Fibroblast of lung (primary cell): ENCODE results near the gene NTN3. TPM values are rescaled to one million over a fixed set of nuclear protein-coding genes. Genes with fewer than 3 reads are reported as not detected.
"Not testable (repeated sequence)": the region's sequence is repeated elsewhere in the genome, so short reads cannot be mapped to it uniquely, and the experiment has no call there.

Experiments
- DNase-seq, 2 donors: peaks; one replicate each; pipeline versions ENCODE4 v3.0.0 to v3.0.0-alpha.2; 2010; ENCODE audit warnings: low read depth in 2 of 2
- H2AFZ ChIP-seq: 2 replicates; pipeline ENCODE4 v1.5.1; 2012; ENCODE audit warnings: low read length, control low read depth, inconsistent platforms
- H3K27ac ChIP-seq: 2 replicates; pipeline ENCODE4 v1.5.1; 2011; ENCODE audit warnings: low read length, control low read depth; ENCODE audit not compliant: insufficient read depth
- H3K27me3 ChIP-seq: 2 replicates; pipeline ENCODE4 v1.5.1; 2011; ENCODE audit warnings: mild to moderate bottlenecking, low read length; ENCODE audit not compliant: control insufficient read depth, insufficient read depth
- H3K36me3 ChIP-seq: 2 replicates; pipeline ENCODE4 v1.5.1; 2011; ENCODE audit warnings: low read length; ENCODE audit not compliant: control insufficient read depth, insufficient read depth
- H3K4me1 ChIP-seq: 2 replicates; pipeline ENCODE4 v1.5.1; 2011; ENCODE audit warnings: low read length; ENCODE audit not compliant: control insufficient read depth, insufficient read depth; ENCODE audit errors: extremely low read depth
- H3K4me2 ChIP-seq: 2 replicates; pipeline ENCODE4 v1.5.1; 2011; ENCODE audit warnings: low read length, control low read depth; ENCODE audit not compliant: insufficient read depth; ENCODE audit errors: extremely low read depth
- H3K4me3 ChIP-seq, 4 experiments: fragments of 200-600 bp in 1 of 4; sonication (generic) in 1 of 4; replicated peaks in 1 of 4; 2 replicates each; pipeline ENCODE4 v1.5.1; 2011 to 2016; ENCODE audit warnings: low read length in 4 of 4, low read depth in 3 of 4, mild to moderate bottlenecking in 3 of 4, control low read depth in 2 of 4, inconsistent platforms in 1 of 4, mixed read lengths in 1 of 4; ENCODE audit not compliant: insufficient read depth in 1 of 4; ENCODE audit errors: control extremely low read depth in 1 of 4
- H3K79me2 ChIP-seq: 2 replicates; pipeline ENCODE4 v1.5.1; 2012; ENCODE audit warnings: mild to moderate bottlenecking, low read length, inconsistent platforms; ENCODE audit not compliant: control insufficient read depth, insufficient read depth
- H3K9ac ChIP-seq: 2 replicates; pipeline ENCODE4 v1.5.1; 2011; ENCODE audit warnings: mild to moderate bottlenecking, low read length, control low read depth; ENCODE audit not compliant: insufficient read depth
- H3K9me3 ChIP-seq: 2 replicates; pipeline ENCODE4 v1.5.1; 2012; ENCODE audit warnings: low read depth, low read length; ENCODE audit not compliant: control insufficient read depth, insufficient read depth
- H4K20me1 ChIP-seq: 2 replicates; pipeline ENCODE4 v1.5.1; 2011; ENCODE audit warnings: low read length; ENCODE audit not compliant: control insufficient read depth, insufficient read depth; ENCODE audit errors: extremely low read depth
- CTCF ChIP-seq, 2 donors: IDR thresholded peaks in 1 of 2; conservative IDR thresholded peaks in 1 of 2; 1 replicate in 1 of 2; 2 replicates in 1 of 2; pipeline ENCODE4 v1.5.1; 2011 to 2012; ENCODE audit warnings: low read length in 2 of 2, control low read depth in 1 of 2, inconsistent platforms in 1 of 2, low read depth in 1 of 2, mild to moderate bottlenecking in 1 of 2
- EZH2 ChIP-seq: IDR thresholded peaks from 2 replicates; pipeline ENCODE4 v1.5.1; 2012; ENCODE audit warnings: low read length, control low read depth, mild to moderate bottlenecking; ENCODE audit errors: missing control alignments
- polyA plus RNA-seq, 2 donors: library from polyadenylated mRNA; depleted of rRNA in 1 of 2; stranded (reverse) in 1 of 2; unstranded in 1 of 2; fragments of >200 nt; gene quantifications; 2 replicates each; pipeline ENCODE4 v1.2.1, GENCODE V29; 2011 to 2012; ENCODE audit warnings: missing spikeins in 1 of 2
- total RNA-seq: library from RNA; depleted of rRNA; stranded (reverse); fragments of >200 nt; gene quantifications from 2 replicates; pipeline ENCODE4 v1.2.1, GENCODE V29; 2014

The NTN3 gene
- total and polyA plus RNA-seq, 2 donors (not counting 1 experiment from before 2014, with no cell fraction given), result 0.08 to 2.1 TPM

- H3K4me1 ChIP-seq, result peaks cover 8% of the 10 kb centered on the region
- no peaks in the 10 kb centered on the region for H3K9me3 ChIP-seq
- H3K4me2 ChIP-seq, result no peak overlapping the region
- H4K20me1 ChIP-seq, result no peaks in the 10 kb centered on the region
- no peaks in the 10 kb centered on the region for H3K27me3 ChIP-seq
- TF ChIP-seq CTCF (conservative IDR thresholded peaks at IDR 0.05 in 1 of 2, IDR thresholded peaks at IDR 0.05 in 1 of 2; ENCODE audit: low read depth in 1 of 2, low read length in 2 of 2), result no peak
- TF ChIP-seq EZH2, result no peak
- H3K36me3 ChIP-seq, result no peaks in the 10 kb centered on the region
- no peak overlapping the region for H3K27ac ChIP-seq
- DNase-seq, result no peak
- no peak overlapping the region for H3K4me3 ChIP-seq
- no peak overlapping the region for H3K9ac ChIP-seq
- H2AFZ ChIP-seq, result no peak overlapping the region
- peaks cover 3% of the 10 kb centered on the region for H3K79me2 ChIP-seq
These were observed 6.2 kb downstream of the NTN3 start for GRCh38 chr16:2477327-2477726.

- Histone ChIP-seq H3K36me3 (no peaks in the 10 kb centered on the region), H3K4me1 (peaks cover 15% of the 10 kb centered on the region), H3K27ac (no peak overlapping the region), H3K9ac (no peak overlapping the region), H2AFZ (no peak overlapping the region), H3K27me3 (no peaks in the 10 kb centered on the region), H3K9me3 (no peaks in the 10 kb centered on the region), H3K4me3 (no peak overlapping the region), H4K20me1 (no peaks in the 10 kb centered on the region), H3K4me2 (no peak overlapping the region), H3K79me2 (peaks cover 3% of the 10 kb centered on the region)
- TF ChIP-seq CTCF (conservative IDR thresholded peaks at IDR 0.05 in 1 of 2, IDR thresholded peaks at IDR 0.05 in 1 of 2; ENCODE audit: low read depth in 1 of 2, low read length in 2 of 2), result no peak
- TF ChIP-seq EZH2, result no peak
- DNase-seq, result no peak
These were observed 7.2 kb downstream of the NTN3 start for GRCh38 chr16:2478279-2478678.

GRCh38 chr16:2479996-2480395 is 8.9 kb downstream of the NTN3 start:
- peaks cover 20% of the 10 kb centered on the region for H3K4me1 ChIP-seq
- not testable (repeated sequence) for DNase-seq, H3K36me3 ChIP-seq, H3K9me3 ChIP-seq, H3K4me3 ChIP-seq, H3K4me2 ChIP-seq, H3K27ac ChIP-seq, H4K20me1 ChIP-seq, H3K27me3 ChIP-seq, H3K9ac ChIP-seq, H3K79me2 ChIP-seq, H2AFZ ChIP-seq
